IPS-11a (cell line): Measurements from ENCODE around the gene RFTN1.

Experiments used
- H3K4me3 ChIP-seq: one replicate; pipeline ENCODE4 v1.5.1; 2013; ENCODE audit warnings: low read depth, low read length, control low read depth

The RFTN1 gene

GRCh38 chr3:16508591-16508995 is 4.9 kb downstream of the RFTN1 start:
- no peak overlapping the region for H3K4me3 ChIP-seq

- no peak overlapping the region for H3K4me3 ChIP-seq
These were observed 5.3 kb downstream of the RFTN1 start for GRCh38 chr3:16508243-16508578.

- H3K4me3 ChIP-seq: no peak overlapping the region
These were observed 5.8 kb downstream of the RFTN1 start for GRCh38 chr3:16507578-16508242.

GRCh38 chr3:16506884-16507577 is 6.5 kb downstream of the RFTN1 start:
- no peak overlapping the region for H3K4me3 ChIP-seq

GRCh38 chr3:16506451-16506850 is 7.0 kb downstream of the RFTN1 start:
- H3K4me3 ChIP-seq: no peak overlapping the region

- no peak overlapping the region for H3K4me3 ChIP-seq
These were observed 8.8 kb downstream of the RFTN1 start for GRCh38 chr3:16504692-16505091.

GRCh38 chr3:16504242-16504641 is 9.3 kb downstream of the RFTN1 start:
- no peak overlapping the region for H3K4me3 ChIP-seq

- no peak overlapping the region for H3K4me3 ChIP-seq
These were observed 10.2 kb downstream of the RFTN1 start for GRCh38 chr3:16503191-16503776.

GRCh38 chr3:16502347-16502908 is 11.1 kb downstream of the RFTN1 start:
- H3K4me3 ChIP-seq: no peak overlapping the region

- no peak overlapping the region for H3K4me3 ChIP-seq
These were observed 12.1 kb downstream of the RFTN1 start for GRCh38 chr3:16501376-16501775.

- no peak overlapping the region for H3K4me3 ChIP-seq
These were observed 12.6 kb downstream of the RFTN1 start for GRCh38 chr3:16500911-16501310.

- H3K4me3 ChIP-seq: no peak overlapping the region
These were observed 13.4 kb downstream of the RFTN1 start for GRCh38 chr3:16500093-16500492.

GRCh38 chr3:16499351-16499750 is 14.1 kb downstream of the RFTN1 start:
- no peak overlapping the region for H3K4me3 ChIP-seq

GRCh38 chr3:16498130-16498890 is 15.2 kb downstream of the RFTN1 start:
- H3K4me3 ChIP-seq: no peak overlapping the region

GRCh38 chr3:16496408-16497222 is 16.9 kb downstream of the RFTN1 start:
- no peak overlapping the region for H3K4me3 ChIP-seq

GRCh38 chr3:16496008-16496407 is 17.5 kb downstream of the RFTN1 start:
- no peak overlapping the region for H3K4me3 ChIP-seq

- H3K4me3 ChIP-seq: no peak overlapping the region
These were observed 18.6 kb downstream of the RFTN1 start for GRCh38 chr3:16494814-16495431.

GRCh38 chr3:16494094-16494493 is 19.4 kb downstream of the RFTN1 start:
- H3K4me3 ChIP-seq: no peak overlapping the region

GRCh38 chr3:16490062-16490619 is 23.4 kb downstream of the RFTN1 start:
- H3K4me3 ChIP-seq: no peak overlapping the region
